Measurements from ENCODE around the gene PRRC2B. TPM values are rescaled to one million over a fixed set of nuclear protein-coding genes. Genes with fewer than 3 reads are reported as not detected.

Gene PRRC2B
- total and polyA plus RNA-seq, 2 of the 8 experiments (the other 6 are each of a cell fraction or from before 2014, with no cell fraction given): 37.3 to 249 TPM

DNA sequence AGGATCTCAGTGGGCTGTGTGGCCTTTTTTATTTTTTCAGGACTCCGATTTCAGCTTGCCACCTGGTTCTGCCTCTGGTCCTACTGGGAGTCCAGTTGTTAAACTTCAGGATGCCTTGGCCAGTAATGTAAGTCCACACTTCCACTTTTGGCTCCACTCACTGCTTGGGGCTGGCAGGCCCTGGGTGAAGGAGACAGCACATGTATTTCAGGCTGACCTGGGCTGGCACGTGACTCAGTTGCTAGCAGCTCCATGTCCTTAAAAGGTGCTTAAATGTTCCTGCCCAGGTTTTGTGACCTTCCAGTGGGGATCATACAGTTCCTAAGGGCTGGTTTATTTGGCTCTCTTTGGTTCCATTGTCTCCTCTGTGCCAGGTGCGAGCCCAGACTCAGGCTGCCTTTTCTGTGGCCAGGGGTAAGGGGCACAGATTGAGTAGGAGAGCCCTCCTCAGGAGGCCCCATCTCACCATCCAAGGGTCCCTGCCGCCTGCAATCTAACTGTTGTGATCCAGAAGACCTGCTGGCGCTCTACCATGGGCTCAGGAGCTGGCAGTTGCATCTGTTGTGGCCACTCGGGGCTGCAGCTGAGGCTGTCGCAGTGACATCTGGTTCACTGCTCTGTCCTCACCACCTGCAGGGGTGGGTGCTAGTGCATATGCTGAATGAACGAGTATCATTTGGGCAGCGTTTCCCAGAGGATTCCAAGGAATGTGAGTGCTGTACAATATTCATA is 89.6 kb downstream of the PRRC2B start:
- Histone ChIP-seq H2AK5ac (ENCODE audit: low read depth, low read length) (no peak overlapping the region), H3K56ac (replicated peaks; ENCODE audit: insufficient read length, low read depth, low read length) (no peak overlapping the region), H4K8ac (ENCODE audit: extremely low read depth, insufficient read depth, low read length) (peak overlapping the region; percentile 66; the same call in 1 of the 2 replicates), H4K5ac (ENCODE audit: insufficient read length, low read depth, low read length) (no peak overlapping the region), H3K4ac (replicated peaks; ENCODE audit: insufficient read length, low read depth, low read length) (no peak overlapping the region), H3K23ac (ENCODE audit: insufficient read length) (no peak overlapping the region), H3K36me3 (ENCODE audit: control insufficient read depth in 2 of 4, insufficient read depth in 4 of 4, low read length in 3 of 4) (peaks cover 73 to 97% (median 92%) of the 10 kb centered on the region in 4 experiments), H2BK12ac (ENCODE audit: low read depth, low read length) (no peak overlapping the region), H3K23me2 (ENCODE audit: low read depth, low read length) (no peaks in the 10 kb centered on the region), H3K4me3 (ENCODE audit: extremely low read depth in 1 of 4, insufficient read depth in 2 of 4, low read depth in 3 of 4, low read length in 4 of 4) (no peak overlapping the region), H2BK5ac (ENCODE audit: low read depth, low read length) (no peak overlapping the region), H4K20me1 (replicated peaks in 1 of 2; ENCODE audit: control insufficient read depth in 1 of 2, insufficient read depth in 2 of 2, low read length in 2 of 2) (peaks cover 11 to 21% of the 10 kb centered on the region in 2 experiments), H3K27ac (ENCODE audit: low read depth, low read length) (no peak overlapping the region), H3K27me3 (replicated peaks in 1 of 4; ENCODE audit: control insufficient read depth in 3 of 4, extremely low read depth in 1 of 4, insufficient read depth in 3 of 4, low read length in 3 of 4) (no peaks in the 10 kb centered on the region), H4K91ac (replicated peaks; ENCODE audit: insufficient read length, low read length) (no peak overlapping the region), H2BK120ac (replicated peaks; ENCODE audit: low read depth, low read length) (no peak overlapping the region), H2BK20ac (ENCODE audit: low read length) (no peak overlapping the region), H3K79me2 (ENCODE audit: control insufficient read depth in 1 of 2, insufficient read depth in 2 of 2, low read length in 2 of 2) (peaks cover 0 to 17% of the 10 kb centered on the region in 2 experiments; a peak in 1 of 4 replicates), H3K4me2 (ENCODE audit: insufficient read depth in 1 of 2, low read depth in 2 of 2, low read length in 2 of 2) (no peak overlapping the region), H2AFZ (ENCODE audit: low read length) (no peak overlapping the region), H2BK15ac (ENCODE audit: low read length) (no peak overlapping the region), H3K9ac (replicated peaks in 1 of 4; ENCODE audit: extremely low read depth in 1 of 4, low read depth in 3 of 4, low read length in 3 of 4) (no peak overlapping the region), H3K9me3 (ENCODE audit: insufficient read depth in 2 of 2, low read depth in 1 of 2, low read length in 1 of 2) (no peaks in the 10 kb centered on the region), H3K79me1 (ENCODE audit: low read depth, low read length) (peaks cover 14% of the 10 kb centered on the region; the same call in 1 of the 2 replicates), H3K18ac (ENCODE audit: extremely low read depth, low read length) (no peak overlapping the region), H3K14ac (ENCODE audit: insufficient read length) (no peak overlapping the region), H3K4me1 (replicated peaks in 1 of 4; ENCODE audit: control insufficient read depth in 3 of 4, insufficient read depth in 4 of 4, low read length in 3 of 4) (no peaks in the 10 kb centered on the region; a peak in 1 of 7 replicates)
- DNase-seq (ENCODE audit: low read depth in 1 of 2, low spot score in 2 of 2) (no peak), FAIRE-seq (no peak)
- CTCF ChIA-PET (ENCODE audit: partially characterized antibody): interaction anchor here (1.3 to 2.1 kb wide), 2 partner anchors 13 to 40 kb away, joined by 3 to 7 read pairs; no protein-coding TSS in a partner anchor
- WGBS, 2 experiments (ENCODE audit: extremely low coverage in 1 of 2, insufficient coverage in 1 of 2, insufficient read length in 1 of 2, insufficient replicate concordance in 2 of 2, low coverage in 1 of 2, low lambda C conversion rate in 2 of 2, missing lambda C conversion rate in 1 of 2): 97% methylated on average over 9 of the region's 9 CpGs; no CpG with 5 or more reads in 1 of the 2 experiments
- POLR2A ChIA-PET (ENCODE audit: partially characterized antibody): interaction anchor here (1.3 kb wide), 1 partner anchor 13 kb away, joined by 6 read pairs; no protein-coding TSS in a partner anchor
- TF ChIP-seq GABPA (IDR thresholded peaks at IDR 0.05; ENCODE audit: borderline replicate concordance, insufficient read depth, low read length): no peak
- TF ChIP-seq KDM4A (IDR thresholded peaks at IDR 0.05; ENCODE audit: low read depth, low read length, severe bottlenecking): no peak
- TF ChIP-seq CREB1 (IDR thresholded peaks at IDR 0.05): no peak
- no peak for TF ChIP-seq POLR2AphosphoS5 (IDR thresholded peaks at IDR 0.05; ENCODE audit: low read depth, low read length)
- TF ChIP-seq SP1 (IDR thresholded peaks at IDR 0.05; ENCODE audit: low read depth, low read length): no peak
- no peak for TF ChIP-seq CBX5 (IDR thresholded peaks at IDR 0.05; ENCODE audit: low read depth, low read length)
- TF ChIP-seq SP2 (IDR thresholded peaks at IDR 0.05; ENCODE audit: low read length): no peak
- TF ChIP-seq PHF8 (conservative IDR thresholded peaks at IDR 0.05; ENCODE audit: low read depth, low read length): no peak
- no peak for TF ChIP-seq USF2 (IDR thresholded peaks at IDR 0.05; ENCODE audit: low read length)
- TF ChIP-seq FOSL1 (IDR thresholded peaks at IDR 0.05; ENCODE audit: insufficient read depth, low read depth, low read length): no peak
- no peak for TF ChIP-seq SAP30 (IDR thresholded peaks at IDR 0.05; ENCODE audit: insufficient read depth, insufficient replicate concordance, low read length)
- TF ChIP-seq ZNF274 (IDR thresholded peaks at IDR 0.05; ENCODE audit: borderline replicate concordance, extremely low read depth, low read length): no peak

All from H1 (cell line).